IPS-18c (cell line): ENCODE measurements around the gene CBLL1.

Experiments used
- H3K4me3 ChIP-seq: 2 replicates; pipeline ENCODE4 v1.7.0; 2013; ENCODE audit warnings: low read depth, mild to moderate bottlenecking, low read length, moderate library complexity; ENCODE audit not compliant: insufficient read depth
- H3K9me3 ChIP-seq: one replicate; pipeline ENCODE4 v1.6.1; 2013; ENCODE audit warnings: mild to moderate bottlenecking, low read length, moderate library complexity; ENCODE audit not compliant: control insufficient read depth, insufficient read depth

The CBLL1 gene

GRCh38 chr7:107743567-107744344 lies at the start of gene CBLL1:
CBLL1 (plus strand) TSS chr7:107744142; CDS start chr7:107744164, 22 bp downstream.
- Histone ChIP-seq H3K4me3 (peak within 1 kb of the TSS; percentile 98), H3K9me3 (peaks cover 3% of the 10 kb centered on the region)

GRCh38 chr7:107694386-107694785 lies 49.6 kb upstream of the CBLL1 start:
- Histone ChIP-seq H3K4me3 (no peak overlapping the region), H3K9me3 (no peaks in the 10 kb centered on the region)

GRCh38 chr7:107696330-107696946 lies 47.5 kb upstream of the CBLL1 start:
- H3K9me3 ChIP-seq, result no peaks in the 10 kb centered on the region
- H3K4me3 ChIP-seq, result no peak overlapping the region

- no peaks in the 10 kb centered on the region for H3K9me3 ChIP-seq
- H3K4me3 ChIP-seq, result no peak overlapping the region
These were observed 46.5 kb upstream of the CBLL1 start for GRCh38 chr7:107697321-107698049.

GRCh38 chr7:107700570-107700969 lies 43.4 kb upstream of the CBLL1 start:
- H3K9me3 ChIP-seq, result no peaks in the 10 kb centered on the region
- H3K4me3 ChIP-seq, result no peak overlapping the region

- Histone ChIP-seq H3K4me3 (no peak overlapping the region), H3K9me3 (no peaks in the 10 kb centered on the region)
These were observed 42.8 kb upstream of the CBLL1 start for GRCh38 chr7:107701191-107701590.

- no peak overlapping the region for H3K4me3 ChIP-seq
- H3K9me3 ChIP-seq, result no peaks in the 10 kb centered on the region
These were observed 40.7 kb upstream of the CBLL1 start for GRCh38 chr7:107703219-107703618.

- Histone ChIP-seq H3K4me3 (no peak overlapping the region), H3K9me3 (no peaks in the 10 kb centered on the region)
These were observed 40.1 kb upstream of the CBLL1 start for GRCh38 chr7:107703872-107704271.

- no peaks in the 10 kb centered on the region for H3K9me3 ChIP-seq
- H3K4me3 ChIP-seq, result no peak overlapping the region
These were observed 35.0 kb upstream of the CBLL1 start for GRCh38 chr7:107708956-107709355.

- H3K9me3 ChIP-seq, result no peaks in the 10 kb centered on the region
- H3K4me3 ChIP-seq, result no peak overlapping the region
These were observed 32.6 kb upstream of the CBLL1 start for GRCh38 chr7:107711301-107711700.

GRCh38 chr7:107712025-107712424 lies 31.9 kb upstream of the CBLL1 start:
- H3K9me3 ChIP-seq, result no peaks in the 10 kb centered on the region
- no peak overlapping the region for H3K4me3 ChIP-seq

GRCh38 chr7:107712896-107713295 lies 31.0 kb upstream of the CBLL1 start:
- Histone ChIP-seq H3K9me3 (no peaks in the 10 kb centered on the region), H3K4me3 (no peak overlapping the region)

- Histone ChIP-seq H3K9me3 (no peaks in the 10 kb centered on the region), H3K4me3 (no peak overlapping the region)
These were observed 28.4 kb upstream of the CBLL1 start for GRCh38 chr7:107715531-107715930.

GRCh38 chr7:107718456-107719193 lies 25.3 kb upstream of the CBLL1 start:
- Histone ChIP-seq H3K9me3 (peaks cover 2% of the 10 kb centered on the region), H3K4me3 (no peak overlapping the region)

- no peak overlapping the region for H3K4me3 ChIP-seq
- H3K9me3 ChIP-seq, result peaks cover 2% of the 10 kb centered on the region
These were observed 22.7 kb upstream of the CBLL1 start for GRCh38 chr7:107721286-107721685.

- H3K9me3 ChIP-seq, result peaks cover 4% of the 10 kb centered on the region
- no peak overlapping the region for H3K4me3 ChIP-seq
These were observed 20.7 kb upstream of the CBLL1 start for GRCh38 chr7:107723255-107723654.

GRCh38 chr7:107725138-107725740 lies 18.7 kb upstream of the CBLL1 start:
- Histone ChIP-seq H3K9me3 (peaks cover 4% of the 10 kb centered on the region), H3K4me3 (no peak overlapping the region)
